G401.6 (cell line): Measurements from ENCODE around the gene SKIDA1.

ENCODE experiments used
- FAIRE-seq: peaks from 2 replicates; lab custom pipeline; 2012; peaks lifted over from hg19 to GRCh38; lab: Jason Lieb, UNC

Gene SKIDA1

DNA sequence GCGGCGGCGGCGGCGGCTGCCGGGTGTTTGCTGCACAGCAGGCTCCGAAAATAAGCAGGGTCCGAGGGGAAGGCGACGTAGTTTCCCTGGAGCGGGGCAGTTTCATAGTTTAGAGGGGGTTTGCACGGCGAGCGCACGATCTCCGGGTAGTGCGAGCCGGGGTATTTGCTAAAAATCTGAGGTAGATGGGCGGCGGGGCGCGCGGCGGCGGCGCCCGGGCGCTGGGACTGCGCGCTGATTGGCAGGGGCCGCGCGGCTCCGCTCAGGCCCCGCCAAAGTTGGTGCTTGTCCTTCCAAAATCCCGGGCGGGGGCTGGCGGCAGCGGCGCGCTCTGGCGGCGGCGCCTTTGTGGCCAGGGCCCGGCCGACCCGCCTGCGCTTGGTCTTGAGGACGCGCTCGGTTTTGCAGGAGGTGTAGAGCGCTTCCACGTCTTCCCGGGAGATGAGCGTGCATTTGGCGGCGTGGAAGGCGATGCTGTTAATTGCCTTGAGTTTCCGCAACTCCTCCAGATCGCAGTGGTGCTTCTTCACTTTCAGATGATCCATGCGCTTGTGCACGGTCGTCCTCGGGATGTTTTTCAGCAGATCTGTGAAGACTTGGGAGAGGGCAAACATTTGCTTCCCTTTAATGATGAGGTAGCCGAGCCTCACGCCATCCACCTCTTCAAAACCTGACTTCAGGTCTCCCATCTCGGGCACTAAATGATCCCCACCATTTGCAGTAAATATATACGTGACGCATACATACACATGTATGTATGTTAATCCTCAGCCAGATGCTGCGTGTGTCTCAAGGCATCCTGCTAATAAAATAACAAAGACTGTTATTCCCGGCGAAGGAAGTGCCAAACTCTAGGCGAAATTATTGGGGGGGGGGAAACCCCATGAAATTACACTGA lies 8.1 kb downstream of the SKIDA1 start:
- no peak for FAIRE-seq

DNA sequence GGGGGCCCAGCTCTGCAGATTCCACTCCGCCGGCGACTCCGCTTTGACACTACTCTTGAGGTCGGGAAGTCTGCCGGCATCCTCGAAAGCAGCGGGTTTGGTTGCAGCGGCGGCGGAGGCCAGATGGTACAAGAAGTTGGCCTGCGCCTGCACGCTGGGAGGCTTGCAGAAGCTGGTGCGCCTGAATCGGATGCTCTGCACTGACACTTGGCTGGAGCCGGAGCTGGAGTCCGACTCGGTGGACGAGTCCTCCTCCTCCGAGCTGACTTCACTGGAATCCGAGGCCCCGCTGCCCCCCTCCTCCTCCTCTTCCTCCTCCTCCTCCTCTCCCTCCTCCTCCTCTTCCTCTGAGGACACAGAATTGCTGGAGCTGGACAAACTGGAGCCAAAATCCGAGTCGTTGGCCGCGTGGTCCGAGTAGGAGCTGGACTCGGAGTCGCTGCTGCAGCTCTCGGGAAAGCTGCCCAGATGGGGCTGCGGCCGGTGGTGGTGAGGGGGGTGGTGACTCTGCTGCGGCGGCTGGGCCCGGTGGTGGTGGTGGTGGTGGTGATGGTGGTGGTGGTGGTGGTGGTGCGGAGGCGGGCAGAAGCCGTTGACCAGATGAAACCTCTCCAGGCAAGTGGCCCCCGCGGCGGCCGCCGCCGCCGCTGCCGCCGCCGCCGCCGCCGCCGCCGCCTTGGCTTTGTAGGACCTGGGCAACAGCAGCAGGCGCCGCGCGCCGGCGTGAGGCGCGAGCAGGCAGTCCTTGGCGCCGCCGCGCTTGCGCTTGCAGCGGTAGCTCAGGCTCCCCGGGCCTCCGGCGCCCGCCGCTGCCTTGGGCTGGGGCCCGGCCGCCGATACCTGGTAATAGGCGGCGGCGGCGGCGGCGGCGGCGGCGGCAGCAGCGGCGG lies 9.0 kb downstream of the SKIDA1 start:
- no peak for FAIRE-seq

- FAIRE-seq, result no peak
Measured at GRCh38 chr10:21515361-21516241, 9.9 kb downstream of the SKIDA1 start.

DNA sequence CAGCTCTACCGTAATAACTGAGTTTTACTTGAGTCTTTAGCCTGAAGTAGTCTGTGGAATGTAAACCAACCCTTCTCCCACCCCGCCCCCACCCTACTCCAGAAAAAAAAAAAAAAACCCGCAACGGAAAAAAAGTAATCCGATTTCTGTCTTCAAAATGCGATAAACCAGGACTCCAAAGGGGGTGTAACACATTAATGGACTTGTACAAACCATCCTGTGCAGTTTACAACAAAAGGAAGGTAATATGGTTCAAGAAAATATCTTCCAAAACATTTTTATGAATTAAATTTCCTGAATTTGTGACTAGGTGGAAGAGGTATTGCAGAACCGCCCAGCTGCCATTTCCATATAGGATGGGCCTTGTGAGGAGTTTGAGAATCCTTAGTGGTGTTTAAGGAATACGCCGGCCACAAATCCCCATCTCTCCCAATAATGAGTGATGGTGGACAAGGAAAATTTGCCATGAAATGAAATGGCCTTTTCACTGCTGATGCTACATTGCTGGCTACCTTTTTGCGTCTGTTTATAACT lies 10.6 kb downstream of the SKIDA1 start:
- FAIRE-seq, result peak; percentile 58

DNA sequence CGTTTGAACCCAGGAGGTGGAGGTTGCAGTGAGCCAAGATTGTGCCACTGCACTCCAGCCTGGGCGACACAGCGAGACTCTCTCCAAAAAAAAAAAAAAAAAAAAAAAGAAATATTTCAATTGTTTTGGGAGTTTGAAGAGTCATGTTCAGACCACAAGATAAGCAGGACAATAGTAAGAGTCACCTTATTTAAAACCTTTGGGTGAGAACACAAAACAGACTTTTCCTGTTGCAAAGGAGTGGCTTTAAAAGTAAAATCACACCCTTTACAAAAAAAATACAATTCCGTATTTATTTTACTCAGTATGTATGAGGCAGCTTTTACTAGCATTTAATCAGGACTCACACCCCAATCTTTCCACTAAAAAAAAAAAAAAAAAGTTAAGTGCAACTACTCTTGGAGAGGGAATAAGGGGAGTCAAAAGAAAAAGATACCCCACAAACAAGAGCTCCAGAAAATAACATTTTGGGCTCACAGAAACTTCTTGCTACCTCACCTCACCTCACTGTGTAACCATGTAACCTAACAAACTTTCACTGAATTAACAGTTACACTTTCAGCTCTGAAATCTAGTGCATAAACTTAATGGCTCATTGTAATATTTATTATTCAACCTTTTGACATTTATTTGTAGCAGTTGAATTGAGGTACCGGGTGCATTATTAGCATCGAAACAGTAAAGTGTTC lies 11.2 kb downstream of the SKIDA1 start:
- peak; percentile 39 for FAIRE-seq

DNA sequence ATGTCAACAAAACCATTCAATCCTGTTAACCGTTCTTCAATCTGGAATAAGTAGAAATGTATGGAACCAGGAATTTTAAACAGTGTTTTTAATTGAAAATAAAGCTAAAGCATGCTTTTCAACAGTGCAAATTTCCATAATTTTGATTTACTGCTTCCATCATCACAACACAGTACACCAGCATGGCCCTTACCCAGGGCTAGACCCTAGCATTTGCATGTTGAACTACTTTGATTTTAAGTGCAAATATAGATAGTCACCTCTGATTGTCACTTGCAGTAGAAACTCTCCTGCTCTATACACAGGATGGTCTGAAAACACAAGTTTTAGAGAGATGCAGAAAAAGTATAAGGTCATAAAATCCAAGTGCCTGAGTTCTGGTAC lies 12.1 kb downstream of the SKIDA1 start:
- peak; percentile 47 for FAIRE-seq

DNA sequence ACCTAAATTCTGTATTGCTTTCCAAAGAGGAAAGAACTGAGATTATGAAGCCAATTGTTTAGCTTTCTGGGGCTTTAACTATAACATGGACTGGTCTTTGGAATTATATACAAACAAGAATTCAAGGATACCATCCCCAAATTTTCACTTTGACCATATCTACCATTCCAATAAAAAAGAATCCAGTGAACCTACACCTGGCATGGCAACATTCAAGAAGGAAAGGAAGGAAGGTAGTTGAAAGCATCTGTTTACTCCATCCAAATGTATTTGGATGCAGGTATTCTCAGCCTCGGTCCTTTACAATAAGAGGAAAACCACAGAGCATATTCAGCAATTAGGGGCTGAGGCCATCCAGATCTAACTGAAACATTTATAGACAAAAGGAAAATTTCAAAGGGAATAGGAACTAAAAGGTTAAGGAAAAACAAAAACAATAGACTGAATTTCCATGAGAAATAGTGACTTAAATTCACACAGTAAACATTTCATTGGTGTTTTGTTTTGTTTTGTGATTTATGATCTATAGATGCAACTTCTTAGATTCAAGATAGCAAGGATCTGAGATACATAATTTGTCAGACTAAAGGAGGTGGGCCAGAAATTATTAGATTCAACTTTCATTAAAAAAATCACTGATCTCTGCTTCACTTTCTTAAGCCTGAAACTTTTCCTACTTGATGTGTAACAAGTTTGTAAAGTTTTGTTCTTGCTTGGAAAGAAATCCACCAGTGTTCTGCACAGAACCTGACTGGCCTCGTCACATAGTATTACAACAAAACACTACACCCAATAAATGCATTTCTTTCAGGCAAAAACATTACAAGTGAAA lies 12.7 kb downstream of the SKIDA1 start:
- FAIRE-seq, result peak; percentile 76

- no peak for FAIRE-seq
Measured at GRCh38 chr10:21511946-21512572, 13.4 kb downstream of the SKIDA1 start.

GRCh38 chr10:21511095-21511570 lies 14.3 kb downstream of the SKIDA1 start:
- FAIRE-seq, result peak; percentile 90

GRCh38 chr10:21510241-21511094 lies 15.0 kb downstream of the SKIDA1 start:
- FAIRE-seq, result no peak

- peak; percentile 55 for FAIRE-seq
Measured at GRCh38 chr10:21509341-21510240, 15.9 kb downstream of the SKIDA1 start.

DNA sequence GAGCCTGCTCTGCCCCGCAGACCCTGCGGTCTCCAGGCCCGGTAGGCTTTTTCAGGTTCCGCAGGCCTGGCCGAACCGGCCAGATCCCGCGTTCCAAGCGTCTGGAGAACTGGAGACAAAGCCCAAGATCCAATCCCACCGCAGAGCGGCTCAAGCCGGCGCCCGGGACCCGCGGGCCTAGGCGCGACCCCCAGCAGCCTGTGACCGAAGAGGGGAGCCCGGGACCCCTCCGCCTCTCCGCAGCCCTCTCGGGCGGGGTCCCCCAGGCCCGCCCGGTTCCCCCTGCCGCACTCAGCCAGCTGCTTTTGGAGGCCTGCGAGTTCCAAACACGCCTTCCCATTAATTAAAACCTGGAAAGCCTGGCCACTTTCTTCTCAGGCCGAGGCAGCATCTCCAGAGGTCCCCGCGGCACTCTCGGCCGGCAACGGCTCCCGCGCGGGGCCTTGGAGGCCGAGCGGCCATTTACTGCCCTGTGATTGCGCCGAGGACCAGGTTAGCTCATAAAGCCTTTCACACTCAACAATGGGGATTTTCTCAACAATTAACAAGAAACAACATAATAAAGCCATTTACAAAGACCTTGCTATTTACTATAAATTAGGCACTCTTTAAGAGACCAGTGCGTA lies 16.7 kb downstream of the SKIDA1 start:
- no peak for FAIRE-seq

DNA sequence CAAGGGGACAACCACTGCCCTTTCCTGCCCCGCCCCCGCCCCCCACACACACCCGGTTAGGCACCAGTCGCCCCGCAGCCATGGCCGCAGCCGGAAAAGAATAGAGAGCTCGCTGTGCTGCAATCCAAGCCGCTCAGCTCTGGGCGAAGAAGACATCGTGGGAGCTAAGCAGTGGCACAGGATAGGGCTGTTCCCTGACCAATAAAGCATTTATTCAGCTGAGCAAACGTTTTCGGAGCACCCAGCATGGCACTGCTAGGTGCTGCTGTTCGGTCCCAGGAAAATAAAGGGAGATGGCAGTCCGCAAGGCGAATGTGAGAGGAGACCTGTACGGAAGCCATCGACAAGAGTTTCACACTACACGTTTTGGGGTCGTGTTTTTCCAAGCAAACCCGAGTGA lies 18.3 kb downstream of the SKIDA1 start:
- FAIRE-seq, result no peak

DNA sequence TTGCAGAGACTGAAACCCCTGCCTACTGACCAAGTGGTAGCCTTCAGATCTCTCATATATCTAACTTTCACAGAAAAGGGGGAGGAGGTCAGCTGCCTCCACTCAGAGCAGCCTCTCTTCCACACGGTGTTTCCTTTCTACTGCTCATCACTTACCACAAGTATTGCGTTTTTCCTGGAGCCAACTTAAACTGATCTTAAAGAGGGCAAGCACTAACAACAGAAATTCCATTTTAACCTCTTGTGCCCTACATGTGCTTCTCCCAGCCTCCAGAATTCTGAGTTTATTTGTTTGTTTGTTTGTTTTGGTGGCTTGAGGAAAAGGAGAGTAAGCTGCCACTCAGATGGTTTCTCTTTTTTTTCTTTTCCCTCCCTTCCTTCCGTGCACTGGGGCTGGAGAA lies 19.1 kb downstream of the SKIDA1 start:
- FAIRE-seq, result no peak

DNA sequence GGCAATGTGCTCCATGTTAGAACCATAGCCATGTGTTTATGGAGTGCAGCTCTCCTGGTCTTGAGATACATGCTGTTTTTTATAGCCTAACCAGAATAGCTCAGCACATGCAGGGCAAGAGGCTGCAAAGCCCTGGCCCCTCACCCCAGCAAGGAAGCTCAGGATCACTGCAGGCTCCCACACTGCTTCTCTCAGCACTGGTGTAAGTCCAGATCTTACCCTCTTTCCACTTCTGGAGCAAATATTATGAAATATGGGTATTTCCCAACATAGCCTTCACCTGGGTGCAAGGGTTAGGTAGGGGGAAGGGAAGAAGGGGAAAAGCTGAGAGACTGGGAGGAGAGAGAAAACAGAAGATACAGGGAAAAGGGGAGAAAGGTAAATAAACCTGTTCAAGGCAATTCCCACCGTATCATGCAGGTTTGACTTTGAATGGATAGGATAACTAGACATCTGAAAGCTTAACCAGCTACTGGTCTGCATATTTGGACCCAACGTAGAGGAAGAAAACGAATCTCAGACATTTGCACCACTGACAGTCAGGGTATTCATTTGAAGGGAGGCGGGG lies 19.7 kb downstream of the SKIDA1 start:
- no peak for FAIRE-seq

DNA sequence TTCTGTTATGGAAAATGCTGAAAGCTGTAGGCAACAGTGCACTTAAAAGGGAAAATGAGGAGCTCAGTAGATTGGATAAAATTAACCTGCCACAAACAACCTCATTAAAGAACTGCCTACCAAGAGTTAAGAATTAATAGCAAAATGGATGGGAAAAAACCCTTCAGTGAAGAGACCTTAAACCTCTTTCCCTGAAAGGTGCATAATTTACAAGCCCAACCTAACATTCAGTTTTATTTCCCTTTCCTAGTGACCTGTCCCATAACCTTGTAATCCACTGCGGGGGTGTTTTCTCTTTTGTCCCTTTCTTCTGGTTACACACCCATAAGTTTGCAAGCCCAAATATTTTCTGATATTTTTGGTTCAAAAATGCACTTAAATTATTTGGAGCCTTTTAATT lies 21.9 kb downstream of the SKIDA1 start:
- peak; percentile 11 for FAIRE-seq

DNA sequence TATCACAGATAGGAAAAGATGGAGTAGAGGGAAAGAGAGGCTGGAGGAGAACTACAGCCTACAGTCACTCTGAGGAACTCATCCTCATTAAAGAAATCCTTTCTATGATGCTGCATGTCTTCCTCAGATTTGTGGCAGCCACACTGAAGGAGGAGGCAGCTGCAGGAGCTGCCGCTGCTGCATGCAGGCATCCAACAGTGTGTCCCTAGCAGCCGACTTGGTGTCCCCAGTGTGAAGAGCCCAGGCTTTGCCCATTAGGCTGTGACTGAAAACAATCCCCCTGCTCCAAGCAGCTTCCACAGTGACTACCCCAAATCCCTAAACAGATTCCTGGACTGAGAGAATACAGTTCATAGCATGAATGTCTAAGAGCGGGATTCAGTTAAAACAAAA lies 23.1 kb downstream of the SKIDA1 start:
- FAIRE-seq, result no peak
